H9 (cell line): ENCODE measurements around the gene LDLRAD4. TPM values are rescaled to one million over a fixed set of nuclear protein-coding genes. Genes with fewer than 3 reads are reported as not detected.

ENCODE experiments used
- DNase-seq: peaks from one replicate; pipeline ENCODE4 v3.0.0-alpha.2; 2017
- H2AFZ ChIP-seq: one replicate; pipeline ENCODE4 v1.6.1; 2013; ENCODE audit warnings: mild to moderate bottlenecking, low read length, control low read depth, moderate library complexity
- H2AK5ac ChIP-seq: 2 replicates; pipeline ENCODE4 v1.6.1; 2013; ENCODE audit warnings: low read length, control low read depth, mixed read lengths; ENCODE audit not compliant: insufficient read length
- H2BK120ac ChIP-seq: one replicate; pipeline ENCODE4 v1.6.1; 2013; ENCODE audit warnings: low read depth, mild to moderate bottlenecking, low read length, control low read depth, inconsistent platforms; ENCODE audit not compliant: poor library complexity, severe bottlenecking
- H2BK12ac ChIP-seq: 2 replicates; pipeline ENCODE4 v1.6.1; 2013; ENCODE audit warnings: low read length, control low read depth, mixed read lengths, low read depth; ENCODE audit not compliant: insufficient read length
- H2BK15ac ChIP-seq: 2 replicates; pipeline ENCODE4 v1.6.1; 2013; ENCODE audit warnings: low read depth, low read length, control low read depth
- H2BK20ac ChIP-seq: one replicate; pipeline ENCODE4 v1.6.1; 2013; ENCODE audit warnings: low read depth, mild to moderate bottlenecking, low read length, control low read depth, inconsistent platforms; ENCODE audit not compliant: poor library complexity, severe bottlenecking
- H2BK5ac ChIP-seq: 2 replicates; pipeline ENCODE4 v1.6.1; 2013; ENCODE audit warnings: low read length, control low read depth, mixed read lengths; ENCODE audit not compliant: insufficient read length
- H3K14ac ChIP-seq: 2 replicates; pipeline ENCODE4 v1.6.1; 2013; ENCODE audit warnings: low read length, control low read depth; ENCODE audit not compliant: insufficient read depth
- H3K18ac ChIP-seq: 2 replicates; pipeline ENCODE4 v1.6.1; 2013; ENCODE audit warnings: low read depth, mild to moderate bottlenecking, mixed read lengths, low read length, control low read depth; ENCODE audit not compliant: insufficient read length
- H3K23ac ChIP-seq: 2 replicates; pipeline ENCODE4 v1.6.1; 2013; ENCODE audit warnings: low read length, control low read depth, mixed read lengths, low read depth; ENCODE audit not compliant: insufficient read length
- H3K23me2 ChIP-seq: 2 replicates; pipeline ENCODE4 v1.6.1; 2013; ENCODE audit warnings: low read depth, mild to moderate bottlenecking, mixed read lengths, low read length, control low read depth; ENCODE audit not compliant: insufficient read length, poor library complexity, severe bottlenecking
- H3K27ac ChIP-seq: 2 replicates; pipeline ENCODE4 v1.5.1; 2013; ENCODE audit warnings: low read length, control low read depth, mixed read lengths, low read depth; ENCODE audit not compliant: insufficient read length
- H3K27me3 ChIP-seq: 2 replicates; pipeline ENCODE4 v1.6.1; 2013; ENCODE audit warnings: low read length, control low read depth, inconsistent platforms; ENCODE audit not compliant: insufficient read depth
- H3K4ac ChIP-seq: 2 replicates; pipeline ENCODE4 v1.6.1; 2013; ENCODE audit warnings: low read depth, mild to moderate bottlenecking, control low read depth, inconsistent platforms, low read length, moderate library complexity
- H3K4me1 ChIP-seq: 2 replicates; pipeline ENCODE4 v1.6.1; 2013; ENCODE audit warnings: low read length, control low read depth, inconsistent platforms; ENCODE audit not compliant: insufficient read depth
- H3K4me2 ChIP-seq: 2 replicates; pipeline ENCODE4 v1.6.1; 2013; ENCODE audit warnings: low read length, control low read depth, mixed read lengths; ENCODE audit not compliant: insufficient read length, insufficient read depth
- H3K56ac ChIP-seq: 2 replicates; pipeline ENCODE4 v1.6.1; 2013; ENCODE audit warnings: low read depth, mild to moderate bottlenecking, mixed read lengths, low read length, control low read depth; ENCODE audit not compliant: insufficient read length
- H3K79me1 ChIP-seq: 2 replicates; pipeline ENCODE4 v1.6.1; 2013; ENCODE audit warnings: low read depth, mild to moderate bottlenecking, moderate library complexity, low read length, control low read depth, inconsistent platforms; ENCODE audit not compliant: insufficient read depth, poor library complexity, severe bottlenecking
- H3K79me2 ChIP-seq: 2 replicates; pipeline ENCODE4 v1.6.1; 2013; ENCODE audit warnings: low read length, control low read depth, inconsistent platforms; ENCODE audit not compliant: insufficient read depth
- H3K9ac ChIP-seq: 2 replicates; pipeline ENCODE4 v1.6.1; 2013; ENCODE audit warnings: low read length, control low read depth, mixed read lengths; ENCODE audit not compliant: insufficient read length; ENCODE audit errors: extremely low read depth
- H3K9me3 ChIP-seq: one replicate; pipeline ENCODE4 v1.6.1; 2013; ENCODE audit warnings: low read depth, low read length, inconsistent platforms; ENCODE audit not compliant: control insufficient read depth
- H3T11ph ChIP-seq: one replicate; pipeline ENCODE4 v1.6.1; 2013; ENCODE audit warnings: mild to moderate bottlenecking, low read length, control low read depth, inconsistent platforms
- H4K20me1 ChIP-seq: one replicate; pipeline ENCODE4 v1.6.1; 2013; ENCODE audit not compliant: control insufficient read depth, insufficient read length, insufficient read depth
- H4K5ac ChIP-seq: 2 replicates; pipeline ENCODE4 v1.6.1; 2013; ENCODE audit warnings: low read depth, mild to moderate bottlenecking, mixed read lengths, low read length, control low read depth; ENCODE audit not compliant: insufficient read length
- H4K8ac ChIP-seq: replicated peaks from 2 replicates; pipeline ENCODE4 v1.6.1; 2013; ENCODE audit warnings: low read length, control low read depth, mixed read lengths, low read depth; ENCODE audit not compliant: insufficient read length
- H4K91ac ChIP-seq: 2 replicates; pipeline ENCODE4 v1.6.1; 2013; ENCODE audit warnings: low read depth, mild to moderate bottlenecking, moderate library complexity, mixed read lengths, low read length, control low read depth; ENCODE audit not compliant: insufficient read length
- H3K27ac Mint-ChIP-seq, 3 experiments: 2 replicates in 2 of 3; 3 replicates in 1 of 3; pipeline ENCODE4 v1.8.0; 2020 to 2021; ENCODE audit warnings: mixed read lengths in 3 of 3, mild to moderate bottlenecking in 1 of 3, moderate library complexity in 1 of 3
- H3K27me3 Mint-ChIP-seq: 2 replicates; pipeline ENCODE4 v1.8.0; 2021; ENCODE audit warnings: low read depth, mild to moderate bottlenecking, moderate library complexity, mixed read lengths
- H3K36me3 Mint-ChIP-seq, 3 experiments: 2 replicates in 2 of 3; 3 replicates in 1 of 3; pipeline ENCODE4 v1.8.0; 2020 to 2021; ENCODE audit warnings: low read depth in 3 of 3, mixed read lengths in 3 of 3; ENCODE audit not compliant: insufficient read depth in 1 of 3
- H3K4me1 Mint-ChIP-seq, 2 experiments: 2 replicates each; pipeline ENCODE4 v1.8.0; 2020; ENCODE audit warnings: mixed read lengths in 2 of 2
- H3K4me3 Mint-ChIP-seq, 2 experiments: 2 replicates in 1 of 2; 3 replicates in 1 of 2; pipeline ENCODE4 v1.8.0; 2020 to 2021; ENCODE audit warnings: mild to moderate bottlenecking in 2 of 2, mixed read lengths in 2 of 2, moderate library complexity in 1 of 2
- H3K9me3 Mint-ChIP-seq, 2 experiments: 2 replicates in 1 of 2; 3 replicates in 1 of 2; pipeline ENCODE4 v1.8.0; 2020; ENCODE audit warnings: mild to moderate bottlenecking in 2 of 2, mixed read lengths in 2 of 2, moderate library complexity in 1 of 2
- WGBS: extraction: QIAGEN DNeasy Blood & Tissue Kit; methylation state at CpG from one replicate; pipeline ENCODE4 v1.1.7; 2013; ENCODE audit warnings: missing lambda C conversion rate, low lambda C conversion rate, mixed read lengths; ENCODE audit not compliant: insufficient read length; ENCODE audit errors: extremely low coverage; 5-methylcytosine and 5-hydroxymethylcytosine counted together
- total RNA-seq: library from RNA; stranded (reverse); gene quantifications from 2 replicates; pipeline ENCODE4 v1.2.1, GENCODE V29; 2021
- TF ChIP-seq, protein P1 (sequence below): fragments of 200-600 bp; sonication (generic); conservative IDR thresholded peaks from 3 replicates; pipeline ENCODE4 v1.8.0; 2021; ENCODE audit warnings: antibody characterized with exemption, mild to moderate bottlenecking

Gene LDLRAD4
- total RNA-seq, 1 experiment from 2014 or later: 3.9 TPM

GRCh38 chr18:13653746-13654433, 435.3 kb downstream of the LDLRAD4 start:
- WGBS: no CpG with 5 or more reads among the region's 13 CpGs
- no peak overlapping the region for H2BK20ac ChIP-seq
- no peak overlapping the region for H4K8ac ChIP-seq
- no peak overlapping the region for H3K56ac ChIP-seq
- no peak overlapping the region for H4K91ac ChIP-seq
- H3K4me1 Mint-ChIP-seq: peaks cover 23 to 26% of the 10 kb centered on the region in 2 experiments
- H3K9me3 Mint-ChIP-seq: no peaks in the 10 kb centered on the region
- no peak overlapping the region for H2AFZ ChIP-seq
- no peak overlapping the region for H3K18ac ChIP-seq
- no peak overlapping the region for H3T11ph ChIP-seq
- H3K9ac ChIP-seq: no peak overlapping the region
- no peak overlapping the region; the same call in 1 of the 2 replicates for H3K14ac ChIP-seq
- H2BK5ac ChIP-seq: no peak overlapping the region
- H3K23ac ChIP-seq: no peak overlapping the region
- no peak for DNase-seq
- no peak overlapping the region for H3K4ac ChIP-seq
- H3K9me3 ChIP-seq: no peaks in the 10 kb centered on the region
- no peaks in the 10 kb centered on the region for H4K20me1 ChIP-seq
- H2AK5ac ChIP-seq: no peak overlapping the region
- H3K4me3 Mint-ChIP-seq: no peak overlapping the region
- no peaks in the 10 kb centered on the region; the same call in 1 of the 2 replicates for H3K27me3 Mint-ChIP-seq
- H3K79me2 ChIP-seq: no peaks in the 10 kb centered on the region
- no peak overlapping the region for H3K27ac Mint-ChIP-seq
- no peak overlapping the region for H2BK120ac ChIP-seq
- no peak overlapping the region for H2BK12ac ChIP-seq
- no peaks in the 10 kb centered on the region for H3K27me3 ChIP-seq
- no peaks in the 10 kb centered on the region for H3K36me3 Mint-ChIP-seq
- no peak overlapping the region for H3K4me2 ChIP-seq
- no peaks in the 10 kb centered on the region for H3K23me2 ChIP-seq
- no peak overlapping the region for H3K27ac ChIP-seq
- H3K4me1 ChIP-seq: no peaks in the 10 kb centered on the region
- H3K79me1 ChIP-seq: no peaks in the 10 kb centered on the region
- H2BK15ac ChIP-seq: no peak overlapping the region
- TF ChIP-seq, protein P1, sequence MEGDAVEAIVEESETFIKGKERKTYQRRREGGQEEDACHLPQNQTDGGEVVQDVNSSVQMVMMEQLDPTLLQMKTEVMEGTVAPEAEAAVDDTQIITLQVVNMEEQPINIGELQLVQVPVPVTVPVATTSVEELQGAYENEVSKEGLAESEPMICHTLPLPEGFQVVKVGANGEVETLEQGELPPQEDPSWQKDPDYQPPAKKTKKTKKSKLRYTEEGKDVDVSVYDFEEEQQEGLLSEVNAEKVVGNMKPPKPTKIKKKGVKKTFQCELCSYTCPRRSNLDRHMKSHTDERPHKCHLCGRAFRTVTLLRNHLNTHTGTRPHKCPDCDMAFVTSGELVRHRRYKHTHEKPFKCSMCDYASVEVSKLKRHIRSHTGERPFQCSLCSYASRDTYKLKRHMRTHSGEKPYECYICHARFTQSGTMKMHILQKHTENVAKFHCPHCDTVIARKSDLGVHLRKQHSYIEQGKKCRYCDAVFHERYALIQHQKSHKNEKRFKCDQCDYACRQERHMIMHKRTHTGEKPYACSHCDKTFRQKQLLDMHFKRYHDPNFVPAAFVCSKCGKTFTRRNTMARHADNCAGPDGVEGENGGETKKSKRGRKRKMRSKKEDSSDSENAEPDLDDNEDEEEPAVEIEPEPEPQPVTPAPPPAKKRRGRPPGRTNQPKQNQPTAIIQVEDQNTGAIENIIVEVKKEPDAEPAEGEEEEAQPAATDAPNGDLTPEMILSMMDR: no peak
- H4K5ac ChIP-seq: no peak overlapping the region
